NCI-H1436 treated with DMSO at 0.1 percent for 48 hours (cell line): ENCODE measurements around the gene RTL10.

Experiments used
- DNase-seq: peaks from one replicate; lab custom pipeline; 2025; lab: John Stamatoyannopoulos, UW

Gene RTL10

GRCh38 chr22:19876314-19876940 lies 21.8 kb upstream of the RTL10 start:
- DNase-seq: no peak

- DNase-seq: no peak
Observed at GRCh38 chr22:19875531-19876313, 21.0 kb upstream of the RTL10 start.

- no peak for DNase-seq
Observed at GRCh38 chr22:19875061-19875530, 20.4 kb upstream of the RTL10 start.

DNA sequence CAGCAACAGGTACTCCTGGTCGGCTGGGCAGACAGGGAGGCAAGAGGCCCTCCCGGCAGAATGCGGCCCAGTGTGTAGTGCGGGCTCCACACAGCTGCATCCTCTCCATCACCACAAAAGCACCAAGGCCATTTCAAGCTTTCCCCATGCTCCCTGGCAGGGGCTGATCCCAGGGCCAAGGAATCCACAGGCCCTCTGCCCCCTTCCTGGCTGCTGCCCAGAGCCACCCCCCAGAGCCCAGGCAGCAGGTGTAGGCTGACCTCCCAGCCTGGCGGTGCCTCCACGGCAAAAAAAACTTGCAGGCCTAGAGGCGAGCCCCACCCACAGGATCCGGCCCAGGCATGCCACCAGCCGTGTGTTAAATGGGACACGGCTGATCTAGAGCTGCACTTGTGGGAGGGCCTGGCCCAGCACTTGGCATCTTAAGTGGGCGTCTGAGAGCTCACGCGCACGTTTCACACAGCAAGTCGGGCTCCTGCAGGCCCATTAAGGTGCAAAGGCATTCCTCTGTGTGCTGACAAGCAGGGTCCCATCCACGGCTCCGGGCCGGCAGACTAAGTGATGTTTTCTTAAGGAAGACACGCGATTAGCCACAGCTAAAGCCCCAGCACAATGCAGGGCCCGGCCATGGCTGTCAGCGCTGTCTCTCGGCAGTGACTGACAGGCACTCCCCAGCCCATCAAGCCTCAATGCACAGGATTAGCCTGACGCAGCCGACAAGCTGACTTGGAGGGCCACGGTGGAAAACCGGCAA lies 19.8 kb upstream of the RTL10 start:
- DNase-seq: no peak

DNA sequence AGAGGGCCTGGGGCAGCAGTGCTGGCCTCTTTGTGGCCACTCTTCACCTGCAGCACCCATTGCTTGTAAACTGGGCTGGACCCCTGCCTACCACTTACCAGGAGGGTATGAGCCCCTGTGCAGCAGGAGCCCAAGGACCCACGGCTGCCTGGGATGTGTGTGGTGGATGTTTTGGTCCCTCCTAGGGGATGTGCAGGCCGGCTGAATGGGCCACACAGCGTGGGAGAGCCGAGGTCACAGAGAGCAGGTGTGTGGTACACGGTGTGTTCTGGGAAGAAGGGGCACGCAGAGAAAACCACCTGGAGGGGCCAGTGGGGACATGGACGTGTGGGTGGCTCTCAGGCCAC lies 19.3 kb upstream of the RTL10 start:
- DNase-seq: no peak

GRCh38 chr22:19873138-19873959 lies 18.7 kb upstream of the RTL10 start:
- DNase-seq: no peak

GRCh38 chr22:19872779-19873137 lies 18.1 kb upstream of the RTL10 start:
- no peak for DNase-seq

DNA sequence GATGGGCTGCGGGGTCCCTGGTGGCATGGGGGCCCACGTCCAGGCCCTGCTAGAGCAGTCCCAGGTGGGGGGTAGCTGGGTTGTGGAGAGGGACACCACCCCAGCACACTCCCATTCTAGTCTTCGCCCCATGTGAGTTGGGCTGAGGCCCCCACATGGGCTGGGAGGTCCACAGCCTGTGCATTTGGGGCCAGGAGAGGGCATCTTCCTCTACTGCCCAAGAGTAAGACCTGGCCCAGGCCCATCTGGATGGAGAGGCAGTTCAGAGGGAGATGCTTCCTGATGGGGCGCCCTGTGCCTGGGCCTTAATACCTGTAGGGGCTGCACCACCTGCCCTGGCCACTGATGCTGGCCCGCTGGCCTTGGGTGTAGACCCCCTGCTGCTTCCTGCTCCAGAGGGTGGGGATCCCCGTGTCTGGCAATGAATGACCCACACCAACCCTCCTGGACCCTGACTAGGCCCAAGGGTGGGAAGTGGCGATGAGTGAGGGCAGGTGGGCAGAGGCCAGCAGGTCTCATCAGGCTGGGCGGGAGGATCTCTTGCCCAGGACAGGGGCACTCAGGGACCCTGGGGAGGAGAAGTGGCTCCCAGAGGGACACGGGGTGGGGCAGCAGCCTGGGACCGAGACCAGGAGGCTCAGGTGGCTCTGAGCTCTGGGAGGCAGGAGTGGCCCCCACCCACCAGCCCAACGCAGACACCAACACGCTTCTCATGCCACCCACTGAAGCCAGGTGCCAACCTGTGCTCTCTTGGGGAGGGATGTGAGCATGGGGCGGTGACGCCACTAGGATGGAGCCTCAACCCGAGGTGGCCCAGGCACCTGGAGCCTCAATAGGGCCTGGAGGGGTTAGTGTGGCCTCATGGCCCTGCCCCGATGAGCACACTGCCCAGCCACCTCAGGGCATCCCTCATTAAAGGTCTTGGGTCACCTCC lies 17.4 kb upstream of the RTL10 start:
- no peak for DNase-seq

DNA sequence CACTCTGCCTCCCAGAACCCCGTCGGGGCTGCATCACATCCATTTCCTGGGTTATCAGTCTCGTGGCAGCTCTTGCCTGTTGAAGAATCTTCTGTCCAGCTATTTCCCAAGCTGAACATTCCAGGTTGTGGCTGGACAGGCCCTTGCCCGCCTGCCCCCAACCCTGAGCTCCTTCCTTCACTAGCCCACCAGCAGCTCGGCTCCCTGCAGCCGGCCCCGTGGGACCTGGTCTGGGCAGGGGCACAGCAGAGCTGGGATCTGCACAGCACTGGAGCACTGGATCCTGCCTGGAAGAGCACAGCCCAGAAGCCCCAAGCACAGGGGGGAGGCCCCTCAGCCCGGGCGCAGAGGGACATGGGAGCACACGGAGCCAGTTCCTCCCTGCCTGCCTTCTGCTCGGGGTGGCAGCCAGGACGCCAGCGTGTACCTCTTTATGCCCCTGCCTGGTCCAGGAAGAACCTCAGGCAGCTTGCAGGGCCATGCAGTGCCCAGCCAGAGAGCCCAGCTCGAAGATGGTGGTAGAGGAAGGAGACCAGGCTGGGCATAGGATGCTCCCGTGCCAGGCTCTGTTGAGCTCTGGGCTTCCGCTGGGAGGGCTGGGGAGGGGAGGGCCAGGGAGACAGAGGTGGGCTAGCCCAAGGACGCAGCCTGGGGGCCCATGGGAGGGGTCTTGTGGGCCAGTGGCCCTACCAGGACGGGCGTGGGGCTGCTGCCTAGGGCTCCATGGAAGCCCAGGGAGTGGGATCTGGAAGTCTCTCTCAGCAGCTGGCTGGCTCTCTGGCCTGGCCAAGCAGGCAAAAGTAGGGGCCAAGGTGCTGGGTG lies 16.6 kb upstream of the RTL10 start:
- no peak for DNase-seq

- DNase-seq: no peak
Observed at GRCh38 chr22:19870153-19871022, 15.7 kb upstream of the RTL10 start.

GRCh38 chr22:19869497-19870152 lies 15.0 kb upstream of the RTL10 start:
- no peak for DNase-seq

DNA sequence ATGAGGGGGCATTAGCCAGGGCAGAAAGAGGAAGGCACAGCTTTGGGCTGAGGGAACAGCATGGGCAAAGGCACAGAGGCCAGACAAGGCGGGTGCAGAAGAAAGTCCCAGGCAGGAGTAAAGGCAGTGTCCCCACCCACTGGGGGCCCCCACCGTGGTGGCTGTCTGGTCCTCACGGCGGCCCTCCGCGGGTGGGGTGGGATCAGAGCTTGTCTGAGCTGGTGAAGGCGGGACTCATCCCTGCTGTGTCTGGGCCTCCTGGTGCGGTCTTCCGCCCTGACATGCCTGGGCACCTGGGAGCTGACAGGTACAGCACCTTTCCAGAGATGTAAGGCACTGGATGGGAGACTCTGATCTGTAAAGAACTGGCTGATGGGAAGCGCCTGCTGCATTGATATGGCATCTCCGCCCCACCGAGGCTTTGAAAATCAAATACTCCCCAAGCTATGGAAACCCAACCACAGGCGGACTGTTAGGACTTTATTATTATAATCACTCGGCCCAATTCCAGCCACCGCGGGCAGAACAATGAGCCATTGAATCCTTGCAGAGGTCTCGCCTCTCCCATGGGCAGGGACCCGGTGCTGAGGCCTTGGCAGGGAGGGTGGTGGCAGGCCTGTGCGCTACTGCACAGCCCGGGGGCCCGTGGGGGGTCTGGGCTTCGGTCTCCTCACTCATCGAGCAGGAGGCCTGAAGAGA lies 14.2 kb upstream of the RTL10 start:
- no peak for DNase-seq

DNA sequence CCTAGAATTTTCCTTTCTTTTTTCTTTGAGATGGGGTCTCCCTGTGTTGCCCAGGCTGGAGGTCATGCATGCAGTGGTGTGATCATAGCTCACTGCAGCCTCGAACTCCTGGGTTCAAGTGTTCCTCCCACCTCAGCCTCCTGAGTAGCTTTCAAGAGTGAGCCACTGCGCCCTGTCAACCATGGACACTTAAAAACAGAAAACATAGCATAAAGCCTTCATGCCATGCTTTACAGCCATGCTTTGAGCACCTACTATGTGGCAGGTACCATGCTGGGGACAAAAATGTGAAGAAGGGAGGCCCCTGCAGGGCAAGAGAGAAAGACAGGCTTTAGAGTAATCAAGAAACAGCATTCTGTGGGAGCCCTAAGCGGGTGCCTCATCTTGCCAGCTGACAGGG lies 13.7 kb upstream of the RTL10 start:
- no peak for DNase-seq

- DNase-seq: no peak
Observed at GRCh38 chr22:19867617-19868016, 12.9 kb upstream of the RTL10 start.

GRCh38 chr22:19866665-19867009 lies 12.0 kb upstream of the RTL10 start:
- no peak for DNase-seq

- no peak for DNase-seq
Observed at GRCh38 chr22:19865141-19865829, 10.6 kb upstream of the RTL10 start.

DNA sequence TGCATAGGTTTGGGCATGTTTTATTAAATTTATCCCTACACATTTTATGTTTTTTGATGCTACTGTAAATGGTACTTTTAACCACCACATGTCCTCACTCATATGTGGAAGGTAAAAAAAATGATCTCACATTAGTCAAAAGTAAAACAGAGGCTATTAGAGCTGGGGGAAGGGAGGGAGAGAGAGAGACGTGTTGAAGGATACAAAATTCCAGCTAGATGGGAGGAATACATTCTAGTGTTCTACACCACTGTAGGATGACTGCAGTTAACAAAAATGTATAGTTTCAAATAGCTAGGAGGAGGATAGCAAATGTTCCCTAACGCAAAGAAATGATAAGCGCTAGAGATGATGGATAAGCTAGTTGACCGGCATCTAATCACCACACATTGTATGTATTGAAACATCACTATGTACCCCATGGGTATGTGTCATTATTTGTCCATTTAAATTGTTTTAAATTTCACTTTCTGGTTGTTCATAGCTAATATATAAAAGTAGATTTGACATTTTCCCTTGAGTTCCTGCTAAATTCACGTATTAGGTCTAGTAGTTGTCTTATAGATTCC lies 9.9 kb upstream of the RTL10 start:
- no peak for DNase-seq
